ENCODE results near the gene TMEM176B.

DNA sequence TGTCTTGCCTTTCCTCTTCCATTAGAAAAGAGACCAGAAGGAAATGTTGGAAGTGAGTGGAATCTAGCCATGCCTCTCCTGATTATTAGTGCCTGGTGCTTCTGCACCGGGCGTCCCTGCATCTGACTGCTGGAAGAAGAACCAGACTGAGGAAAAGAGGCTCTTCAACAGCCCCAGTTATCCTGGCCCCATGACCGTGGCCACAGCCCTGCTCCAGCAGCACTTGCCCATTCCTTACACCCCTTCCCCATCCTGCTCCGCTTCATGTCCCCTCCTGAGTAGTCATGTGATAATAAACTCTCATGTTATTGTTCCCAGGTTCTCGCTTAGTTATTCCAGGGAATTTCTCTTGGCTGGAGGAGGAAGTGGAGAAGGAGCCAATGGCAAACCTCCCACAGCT is 4.6 kb upstream of the TMEM176B start:
- TF ChIP-seq, protein P1, sequence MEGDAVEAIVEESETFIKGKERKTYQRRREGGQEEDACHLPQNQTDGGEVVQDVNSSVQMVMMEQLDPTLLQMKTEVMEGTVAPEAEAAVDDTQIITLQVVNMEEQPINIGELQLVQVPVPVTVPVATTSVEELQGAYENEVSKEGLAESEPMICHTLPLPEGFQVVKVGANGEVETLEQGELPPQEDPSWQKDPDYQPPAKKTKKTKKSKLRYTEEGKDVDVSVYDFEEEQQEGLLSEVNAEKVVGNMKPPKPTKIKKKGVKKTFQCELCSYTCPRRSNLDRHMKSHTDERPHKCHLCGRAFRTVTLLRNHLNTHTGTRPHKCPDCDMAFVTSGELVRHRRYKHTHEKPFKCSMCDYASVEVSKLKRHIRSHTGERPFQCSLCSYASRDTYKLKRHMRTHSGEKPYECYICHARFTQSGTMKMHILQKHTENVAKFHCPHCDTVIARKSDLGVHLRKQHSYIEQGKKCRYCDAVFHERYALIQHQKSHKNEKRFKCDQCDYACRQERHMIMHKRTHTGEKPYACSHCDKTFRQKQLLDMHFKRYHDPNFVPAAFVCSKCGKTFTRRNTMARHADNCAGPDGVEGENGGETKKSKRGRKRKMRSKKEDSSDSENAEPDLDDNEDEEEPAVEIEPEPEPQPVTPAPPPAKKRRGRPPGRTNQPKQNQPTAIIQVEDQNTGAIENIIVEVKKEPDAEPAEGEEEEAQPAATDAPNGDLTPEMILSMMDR (IDR thresholded peaks at IDR 0.05; ENCODE audit: low read depth, low read length), result no peak
- no peak for TF ChIP-seq EZH2phosphoT487 (IDR thresholded peaks at IDR 0.05; ENCODE audit: low read depth)
